D341Med (cell line): Measurements from ENCODE around the gene CORO1C.
A peak's percentile ranks its signal among the peaks of the same experiment; 100 is the strongest.

Experiments used
- DNase-seq: peaks from one replicate; pipeline ENCODE4 v3.0.0; 2012; ENCODE audit warnings: low spot score

The CORO1C gene

GRCh38 chr12:108615918-108616317 is 115.4 kb downstream of the CORO1C start:
- no peak for DNase-seq

GRCh38 chr12:108614639-108615038 is 116.7 kb downstream of the CORO1C start:
- no peak for DNase-seq

GRCh38 chr12:108614041-108614440 is 117.3 kb downstream of the CORO1C start:
- no peak for DNase-seq

- no peak for DNase-seq
These were observed 117.8 kb downstream of the CORO1C start for GRCh38 chr12:108613548-108613947.

- no peak for DNase-seq
These were observed 118.5 kb downstream of the CORO1C start for GRCh38 chr12:108612788-108613282.

- peak; percentile 59 for DNase-seq
These were observed 119.4 kb downstream of the CORO1C start for GRCh38 chr12:108611884-108612415.

- DNase-seq, result no peak
These were observed 120.3 kb downstream of the CORO1C start for GRCh38 chr12:108610856-108611605.

GRCh38 chr12:108610336-108610815 is 120.9 kb downstream of the CORO1C start:
- no peak for DNase-seq

GRCh38 chr12:108609537-108610335 is 121.6 kb downstream of the CORO1C start:
- no peak for DNase-seq

- DNase-seq, result no peak
These were observed 122.7 kb downstream of the CORO1C start for GRCh38 chr12:108608616-108609015.

GRCh38 chr12:108607981-108608600 is 123.2 kb downstream of the CORO1C start:
- no peak for DNase-seq

GRCh38 chr12:108606492-108606891 is 124.8 kb downstream of the CORO1C start:
- no peak for DNase-seq

- no peak for DNase-seq
These were observed 125.5 kb downstream of the CORO1C start for GRCh38 chr12:108605690-108606406.

- no peak for DNase-seq
These were observed 126.2 kb downstream of the CORO1C start for GRCh38 chr12:108605000-108605689.

- no peak for DNase-seq
These were observed 126.9 kb downstream of the CORO1C start for GRCh38 chr12:108604208-108604941.

- no peak for DNase-seq
These were observed 127.6 kb downstream of the CORO1C start for GRCh38 chr12:108603743-108604142.

GRCh38 chr12:108602976-108603704 is 128.2 kb downstream of the CORO1C start:
- no peak for DNase-seq

- no peak for DNase-seq
These were observed 129.1 kb downstream of the CORO1C start for GRCh38 chr12:108602209-108602705.

GRCh38 chr12:108600702-108601007 is 130.7 kb downstream of the CORO1C start:
- DNase-seq, result peak; percentile 55
